GM04503 (cell line): Measurements from ENCODE around the gene CSMD2.
"Not testable (repeated sequence)": the region's sequence is repeated elsewhere in the genome, so short reads cannot be mapped to it uniquely, and the experiment has no call there.

Experiments
- DNase-seq: peaks from one replicate; pipeline ENCODE4 v3.0.0-alpha.2; 2012; ENCODE audit warnings: low read depth

The CSMD2 gene

GRCh38 chr1:34052565-34052964, 112.5 kb downstream of the CSMD2 start:
- DNase-seq, result no peak

GRCh38 chr1:34050709-34051485, 114.1 kb downstream of the CSMD2 start:
- no peak for DNase-seq

GRCh38 chr1:34049994-34050393, 115.0 kb downstream of the CSMD2 start:
- no peak for DNase-seq

GRCh38 chr1:34049477-34049876, 115.6 kb downstream of the CSMD2 start:
- no peak for DNase-seq

- no peak for DNase-seq
These were observed 127.2 kb downstream of the CSMD2 start for GRCh38 chr1:34037856-34038255.

- DNase-seq, result no peak
These were observed 127.9 kb downstream of the CSMD2 start for GRCh38 chr1:34037109-34037508.

GRCh38 chr1:34034036-34034435, 131.0 kb downstream of the CSMD2 start:
- DNase-seq, result no peak

GRCh38 chr1:34029954-34030353, 135.1 kb downstream of the CSMD2 start:
- no peak for DNase-seq

- DNase-seq, result no peak
These were observed 135.5 kb downstream of the CSMD2 start for GRCh38 chr1:34029515-34029914.

- DNase-seq, result no peak
These were observed 136.5 kb downstream of the CSMD2 start for GRCh38 chr1:34028381-34029055.

GRCh38 chr1:34025675-34026074, 139.4 kb downstream of the CSMD2 start:
- no peak for DNase-seq

GRCh38 chr1:34024485-34024884, 140.5 kb downstream of the CSMD2 start:
- no peak for DNase-seq

- DNase-seq, result no peak
These were observed 145.1 kb downstream of the CSMD2 start for GRCh38 chr1:34019741-34020552.

- no peak for DNase-seq
These were observed 146.7 kb downstream of the CSMD2 start for GRCh38 chr1:34018285-34018684.

GRCh38 chr1:34016281-34016680, 148.7 kb downstream of the CSMD2 start:
- DNase-seq, result not testable (repeated sequence)

- DNase-seq, result no peak
These were observed 150.9 kb downstream of the CSMD2 start for GRCh38 chr1:34013958-34014737.

- no peak for DNase-seq
These were observed 151.9 kb downstream of the CSMD2 start for GRCh38 chr1:34013136-34013535.

GRCh38 chr1:34009340-34009985, 155.6 kb downstream of the CSMD2 start:
- DNase-seq, result no peak

GRCh38 chr1:34007760-34008159, 157.3 kb downstream of the CSMD2 start:
- DNase-seq, result no peak

GRCh38 chr1:34005309-34005708, 159.7 kb downstream of the CSMD2 start:
- DNase-seq, result no peak

GRCh38 chr1:34002810-34003209, 162.2 kb downstream of the CSMD2 start:
- no peak for DNase-seq
